HepG2 (cell line): ENCODE measurements around the gene BLOC1S1. TPM values are rescaled to one million over a fixed set of nuclear protein-coding genes. Genes with fewer than 3 reads are reported as not detected.

Experiments
- ATAC-seq: fragments of 200-7000 bp; cut with Tn5 transposase; 3 replicates; pipeline ENCODE4 v1.9.1; 2020; ENCODE audit warnings: mild to moderate bottlenecking, moderate library complexity
- BruUV-seq: library from RNA; stranded (reverse); fragments of 400-500 nt; replicated peaks from 2 replicates; lab custom pipeline; 2021; lab: Mats Ljungman, UMichigan
- CTCF ChIA-PET: fragments of 300-600 bp; formaldehyde crosslinking; extraction: SDS; loops from one replicate; lab custom pipeline; 2021; ENCODE audit warnings: low total read pairs, inconsistent platforms, low intra/inter-chr PET ratio; lab: Yijun Ruan, JAX
- POLR2A ChIA-PET: fragments of 350-600 bp; sonication (Branson Sonifier 250); formaldehyde crosslinking; loops from one replicate; lab custom pipeline; 2020; ENCODE audit warnings: antibody characterized with exemption, inconsistent platforms; lab: Yijun Ruan, JAX
- DNase-seq: peaks from one replicate; pipeline ENCODE4 v3.0.0-alpha.2; 2015; ENCODE audit warnings: low spot score
- FAIRE-seq: peaks from 3 replicates; lab custom pipeline; 2011; peaks lifted over from hg19 to GRCh38; lab: Jason Lieb, UNC
- H2AFZ ChIP-seq: one replicate; pipeline ENCODE4 v1.6.1; 2011; ENCODE audit warnings: low read length, inconsistent platforms
- H3K27ac ChIP-seq: fragments of 300-600 bp; 3 replicates; pipeline ENCODE4 v1.8.0; 2011; ENCODE audit warnings: mixed run types, mild to moderate bottlenecking, mixed read lengths, low read length, inconsistent platforms; ENCODE audit not compliant: insufficient read depth; ENCODE audit errors: extremely low read length
- H3K27me3 ChIP-seq, 2 experiments: fragments of 200-600 bp in 1 of 2; 2 replicates in 1 of 2; 3 replicates in 1 of 2; pipeline versions ENCODE4 v1.6.0 to v1.8.0; 2011; ENCODE audit warnings: low read length in 2 of 2, mild to moderate bottlenecking in 2 of 2, moderate library complexity in 2 of 2, inconsistent platforms in 1 of 2; ENCODE audit not compliant: insufficient read depth in 2 of 2, control insufficient read depth in 1 of 2
- H3K36me3 ChIP-seq, 2 experiments: fragments of 200-600 bp in 1 of 2; replicated peaks in 1 of 2; 2 replicates in 1 of 2; 3 replicates in 1 of 2; pipeline versions ENCODE4 v1.5.1 to v1.8.0; 2011; ENCODE audit warnings: low read length in 2 of 2, inconsistent platforms in 1 of 2; ENCODE audit not compliant: insufficient read depth in 2 of 2, control insufficient read depth in 1 of 2
- H3K4me1 ChIP-seq: 2 replicates; pipeline ENCODE4 v1.5.1; 2012; ENCODE audit warnings: low read length, inconsistent platforms; ENCODE audit not compliant: insufficient read depth
- H3K4me2 ChIP-seq: 2 replicates; pipeline ENCODE4 v1.6.0; 2011; ENCODE audit warnings: low read depth, low read length, inconsistent platforms
- H3K4me3 ChIP-seq, 3 experiments: fragments of 200-600 bp in 1 of 3; sonication (generic), shearing (Covaris generic) in 1 of 3; replicated peaks in 1 of 3; 2 replicates each; pipeline ENCODE4 v1.5.1; 2011 to 2016; ENCODE audit warnings: low read length in 3 of 3, inconsistent platforms in 2 of 3, low read depth in 2 of 3, mild to moderate bottlenecking in 2 of 3, control low read depth in 1 of 3, mixed read lengths in 1 of 3; ENCODE audit not compliant: insufficient read depth in 1 of 3
- H3K79me2 ChIP-seq: one replicate; pipeline ENCODE4 v1.6.1; 2011; ENCODE audit warnings: low read length, inconsistent platforms; ENCODE audit not compliant: insufficient read depth
- H3K9ac ChIP-seq: 2 replicates; pipeline ENCODE4 v1.6.0; 2011; ENCODE audit warnings: mild to moderate bottlenecking, low read depth, low read length, inconsistent platforms; ENCODE audit not compliant: insufficient read depth
- H3K9me3 ChIP-seq: 2 replicates; pipeline ENCODE4 v1.5.1; 2012; ENCODE audit warnings: mild to moderate bottlenecking, low read length
- H4K20me1 ChIP-seq: 2 replicates; pipeline ENCODE4 v1.6.0; 2011; ENCODE audit warnings: inconsistent platforms, mild to moderate bottlenecking, low read length, moderate library complexity; ENCODE audit not compliant: insufficient read depth
- EHMT2 ChIP-seq: fragments of 200-600 bp; sonication (generic); IDR thresholded peaks from 2 replicates; pipeline ENCODE4 v1.7.0; 2017; ENCODE audit warnings: antibody characterized with exemption, low read depth, low read length, borderline replicate concordance
- ESRRA ChIP-seq: sonication (generic); formaldehyde crosslinking; IDR thresholded peaks from 2 replicates; pipeline ENCODE4 v1.5.1; 2020; ENCODE audit warnings: mild to moderate bottlenecking, low read depth, missing genetic modification reagents
- KLF13 ChIP-seq: sonication (generic); formaldehyde crosslinking; IDR thresholded peaks from 2 replicates; pipeline ENCODE4 v1.4.0; 2020; ENCODE audit warnings: mild to moderate bottlenecking, missing genetic modification reagents
- LRRFIP1 ChIP-seq: sonication (generic); formaldehyde crosslinking; conservative IDR thresholded peaks from 2 replicates; pipeline ENCODE4 v1.4.0; 2020; ENCODE audit warnings: missing genetic modification reagents
- NPAS2 ChIP-seq: sonication (generic); formaldehyde crosslinking; IDR thresholded peaks from 2 replicates; pipeline ENCODE4 v1.8.0; 2022; ENCODE audit warnings: mild to moderate bottlenecking, missing genetic modification reagents, borderline replicate concordance
- POLR2AphosphoS2 ChIP-seq: IDR thresholded peaks from 2 replicates; pipeline ENCODE4 v1.6.1; 2011; ENCODE audit warnings: low read depth, low read length, improper control_type of control experiment
- RFX5 ChIP-seq: IDR thresholded peaks from 2 replicates; pipeline ENCODE4 v1.6.1; 2011; ENCODE audit warnings: low read depth, low read length, improper control_type of control experiment
- ZEB1 ChIP-seq: IDR thresholded peaks from 2 replicates; pipeline ENCODE4 v1.6.1; 2012; ENCODE audit warnings: mild to moderate bottlenecking, low read depth, inconsistent platforms; ENCODE audit not compliant: insufficient replicate concordance
- ZFYVE20 ChIP-seq: sonication (generic); formaldehyde crosslinking; IDR thresholded peaks from 2 replicates; pipeline ENCODE4 v1.8.0; 2023; ENCODE audit warnings: low read depth, mild to moderate bottlenecking, moderate library complexity, missing genetic modification reagents, borderline replicate concordance
- ZNF550 ChIP-seq: sonication (generic); formaldehyde crosslinking; IDR thresholded peaks from 2 replicates; pipeline ENCODE4 v1.4.0; 2020; ENCODE audit warnings: mild to moderate bottlenecking, missing genetic modification reagents, borderline replicate concordance
- ZNF558 ChIP-seq: sonication (generic); formaldehyde crosslinking; IDR thresholded peaks from 2 replicates; pipeline ENCODE4 v1.9.0; 2022; ENCODE audit warnings: mild to moderate bottlenecking, missing genetic modification reagents, borderline replicate concordance
- ZNF720 ChIP-seq: sonication (generic); formaldehyde crosslinking; IDR thresholded peaks from 2 replicates; pipeline ENCODE4 v1.4.0; 2020; ENCODE audit warnings: missing genetic modification reagents
- ZNF780A ChIP-seq: sonication (generic); formaldehyde crosslinking; IDR thresholded peaks from 2 replicates; pipeline ENCODE4 v1.8.0; 2022; ENCODE audit warnings: mild to moderate bottlenecking, missing genetic modification reagents, moderate library complexity
- ZNF792 ChIP-seq: IDR thresholded peaks from 2 replicates; pipeline ENCODE4 v1.6.1; 2016
- WGBS: methylation state at CpG from one replicate; pipeline ENCODE4 v1.1.6; 2017; ENCODE audit warnings: low lambda C conversion rate; 5-methylcytosine and 5-hydroxymethylcytosine counted together
- in situ Hi-C: cut with HindIII; loops from 2 replicates; pipeline ENCODE4 v1.10.0; 2017; ENCODE audit warnings: low pct_unique_long_range_greater_than_20kb; ENCODE audit not compliant: extremely low pct_ligation_motif_present
- intact Hi-C: fragments of 100-400 bp; cut with micrococcal nuclease; formaldehyde crosslinking; loops from one replicate; pipeline ENCODE4 v1.10.0; 2022; ENCODE audit not compliant: unreplicated experiment
- polyA plus RNA-seq, 8 experiments: library from polyadenylated mRNA; depleted of rRNA in 3 of 8; stranded (reverse) in 7 of 8; unstranded in 1 of 8; fragments of >200 nt; fragmentation: Illumina TruSeq in 4 of 8; extraction: Trizol in 4 of 8; gene quantifications; 2 replicates each; pipeline versions ENCODE4 v1.2.1 to v1.2.3, GENCODE V29; 2011 to 2016; ENCODE audit warnings: low read depth in 4 of 8, missing spikeins in 1 of 8, mixed read lengths in 1 of 8; ENCODE audit not compliant: insufficient read depth in 1 of 8
- total RNA-seq, 5 experiments: library from RNA; depleted of rRNA; stranded (reverse); fragments of >200 nt; fragmentation: Illumina TruSeq; extraction: Trizol; gene quantifications; 2 replicates each; pipeline ENCODE4 v1.2.3, GENCODE V29; 2016; ENCODE audit warnings: low read depth in 1 of 5

BLOC1S1 gene
- total and polyA plus RNA-seq, 2 of the 13 experiments (the other 11 are each of a cell fraction or from before 2014, with no cell fraction given) = 55.1 to 95.3 TPM

- Histone ChIP-seq H3K79me2 (no peaks in the 10 kb centered on the region), H2AFZ (no peak overlapping the region), H3K4me2 (no peak overlapping the region), H3K27ac (no peak overlapping the region)
- in situ Hi-C loops = loop anchor here (5.0 kb wide), 4 partner anchors 61 to 296 kb away; no protein-coding TSS in a partner anchor
- ATAC-seq = no peak
- TF ChIP-seq ZFYVE20 (CRISPR knock-in tag) (no peak), ESRRA (CRISPR knock-in tag) (no peak), NPAS2 (CRISPR knock-in tag) (no peak), ZNF720 (CRISPR knock-in tag) (no peak), ZNF558 (CRISPR knock-in tag) (no peak), ZNF780A (no peak), ZNF550 (CRISPR knock-in tag) (no peak), KLF13 (CRISPR knock-in tag) (no peak), ZNF792 (CRISPR knock-in tag) (no peak), ZEB1 (no peak), LRRFIP1 (CRISPR knock-in tag) (no peak), RFX5 (no peak), POLR2AphosphoS2 (no peak), EHMT2 (no peak)
- TF ChIP-seq, all 625 proteins: peak for 0
- no peak overlapping the region for H3K9ac ChIP-seq
- H3K4me3 ChIP-seq = no peak overlapping the region
- CTCF ChIA-PET = interaction anchor here (2.6 kb wide), 1 partner anchor 12 kb away, joined by 36 read pairs; no protein-coding TSS in a partner anchor
- H3K27me3 ChIP-seq = no peaks in the 10 kb centered on the region
- FAIRE-seq = no peak
- peaks cover 24% of the 10 kb centered on the region for H3K4me1 ChIP-seq
- H3K9me3 ChIP-seq = no peaks in the 10 kb centered on the region
- H4K20me1 ChIP-seq = no peaks in the 10 kb centered on the region
- no TSS peak for BruUV-seq
- intact Hi-C loops = loop anchor here (2.0 to 5.0 kb wide), 3 partner anchors 15 to 301 kb away; partner anchors contain the start of genes DGKA and RDH5
- 20% methylated on average over 3 of the region's 3 CpGs for WGBS
- POLR2A ChIA-PET = interaction anchor here (3.1 kb wide), 1 partner anchor 11 kb away, joined by 14 read pairs; no protein-coding TSS in a partner anchor
- no peaks in the 10 kb centered on the region for H3K36me3 ChIP-seq
- DNase-seq = no peak
Measured at GRCh38 chr12:55736076-55736475, 20.2 kb downstream of the BLOC1S1 start.
